ENCODE results near the gene KLHL21. TPM values are rescaled to one million over a fixed set of nuclear protein-coding genes. Genes with fewer than 3 reads are reported as not detected.
"Not testable (repeated sequence)": the region's sequence is repeated elsewhere in the genome, so short reads cannot be mapped to it uniquely, and the experiment has no call there.

Gene KLHL21
- polyA plus RNA-seq, 1 donor = 45.8 TPM

- DNase-seq = no peak
Observed at GRCh38 chr1:6581561-6582305, 20.9 kb downstream of the KLHL21 start.

- DNase-seq = no peak
Observed at GRCh38 chr1:6580593-6581409, 21.9 kb downstream of the KLHL21 start.

GRCh38 chr1:6580119-6580592, 22.5 kb downstream of the KLHL21 start:
- no peak for DNase-seq

- DNase-seq = peak; percentile 100
Observed at GRCh38 chr1:6579374-6580118, 23.1 kb downstream of the KLHL21 start, which contains the start of gene ZBTB48. Gene ZBTB48 (plus strand): TSS chr1:6579994. CDS start chr1:6580610, 616 bp downstream.

GRCh38 chr1:6578624-6579373, 23.9 kb downstream of the KLHL21 start:
- no peak for DNase-seq

GRCh38 chr1:6577831-6578525, 24.7 kb downstream of the KLHL21 start:
- no peak for DNase-seq

- DNase-seq = no peak
Observed at GRCh38 chr1:6574818-6575217, 27.9 kb downstream of the KLHL21 start.

GRCh38 chr1:6574025-6574620, 28.5 kb downstream of the KLHL21 start:
- no peak for DNase-seq

GRCh38 chr1:6572653-6573383, 29.9 kb downstream of the KLHL21 start:
- no peak for DNase-seq

- DNase-seq = no peak
Observed at GRCh38 chr1:6570987-6571386, 31.7 kb downstream of the KLHL21 start.

GRCh38 chr1:6570100-6570499, 32.6 kb downstream of the KLHL21 start:
- DNase-seq = no peak

- no peak for DNase-seq
Observed at GRCh38 chr1:6569033-6569432, 33.6 kb downstream of the KLHL21 start.

- no peak for DNase-seq
Observed at GRCh38 chr1:6560267-6560666, 42.4 kb downstream of the KLHL21 start.

GRCh38 chr1:6559161-6559560, 43.5 kb downstream of the KLHL21 start:
- DNase-seq = not testable (repeated sequence)

GRCh38 chr1:6557597-6557996, 45.1 kb downstream of the KLHL21 start:
- no peak for DNase-seq

GRCh38 chr1:6554907-6555778, 47.5 kb downstream of the KLHL21 start, which contains the start of gene TAS1R1:
Gene TAS1R1 (plus strand): TSS chr1:6555307. CDS start chr1:6555374, 67 bp downstream.
- DNase-seq = peak; percentile 51

- peak; percentile 97 for DNase-seq
Observed at GRCh38 chr1:6554031-6554906, 48.4 kb downstream of the KLHL21 start, which contains the start of gene NOL9. Gene NOL9 (minus strand): TSS chr1:6554513. CDS start chr1:6554502, 11 bp downstream.

- no peak for DNase-seq
Observed at GRCh38 chr1:6547301-6547700, 55.4 kb downstream of the KLHL21 start.
